NCI-H2107 treated with DMSO at 0.1 percent for 48 hours (cell line): ENCODE data around the gene SAMD4A.

Source experiments
- DNase-seq: peaks from one replicate; lab custom pipeline; 2025; ENCODE audit not compliant: unreplicated experiment; lab: John Stamatoyannopoulos, UW

The SAMD4A gene

GRCh38 chr14:54775486-54776140 is 208.7 kb downstream of the SAMD4A start:
- no peak for DNase-seq

DNA sequence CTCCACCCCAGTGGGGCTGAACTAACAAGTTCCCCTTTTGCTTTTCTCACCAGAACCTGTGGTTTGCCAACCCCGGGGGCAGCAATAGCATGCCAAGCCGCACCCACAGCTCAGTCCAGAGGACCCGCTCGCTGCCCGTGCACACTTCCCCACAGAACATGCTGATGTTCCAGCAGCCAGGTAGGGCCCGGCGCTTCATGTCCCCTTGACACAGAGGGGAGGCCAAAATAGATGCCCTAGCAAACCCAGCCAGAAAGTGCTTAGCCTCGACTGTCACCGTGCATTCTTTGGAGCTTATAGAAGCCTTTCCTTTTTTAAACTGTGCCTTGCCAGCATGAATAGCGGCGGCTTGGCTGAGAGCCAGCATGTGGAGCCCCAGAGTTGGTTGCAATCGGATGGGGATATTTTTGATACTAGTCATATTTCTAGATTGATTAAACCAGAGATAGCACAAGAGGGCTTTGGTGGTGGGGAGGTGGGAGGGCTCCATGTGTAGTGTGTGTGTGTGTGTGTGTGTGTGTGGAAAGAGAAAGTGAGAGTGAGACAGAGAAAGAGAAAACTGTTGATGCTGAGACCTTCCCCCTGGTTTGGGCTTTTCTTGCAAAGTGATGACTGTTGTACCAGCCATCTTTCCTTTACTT is 209.6 kb downstream of the SAMD4A start:
- peak; percentile 56 for DNase-seq

DNA sequence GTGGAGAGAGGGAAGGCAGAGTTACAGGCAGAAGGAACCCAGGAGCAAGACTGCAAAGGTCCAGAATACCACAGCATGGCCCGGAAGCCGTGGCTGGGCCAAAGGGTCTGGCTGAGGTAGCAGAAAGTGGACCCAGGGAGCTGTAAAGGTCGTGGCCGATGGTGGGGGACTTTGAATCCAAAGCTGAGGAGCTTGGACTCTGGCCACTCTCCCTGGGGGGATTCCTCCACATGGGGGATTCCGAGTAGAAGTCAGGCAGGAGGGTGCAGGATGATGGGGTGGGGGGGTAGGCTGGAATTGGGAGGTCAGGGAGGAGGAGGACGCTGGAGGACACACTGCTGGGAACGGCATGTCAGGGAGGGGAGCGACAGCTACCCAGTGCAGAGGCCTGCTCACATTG is 210.5 kb downstream of the SAMD4A start:
- no peak for DNase-seq

GRCh38 chr14:54778618-54779345 is 211.9 kb downstream of the SAMD4A start:
- DNase-seq: no peak

DNA sequence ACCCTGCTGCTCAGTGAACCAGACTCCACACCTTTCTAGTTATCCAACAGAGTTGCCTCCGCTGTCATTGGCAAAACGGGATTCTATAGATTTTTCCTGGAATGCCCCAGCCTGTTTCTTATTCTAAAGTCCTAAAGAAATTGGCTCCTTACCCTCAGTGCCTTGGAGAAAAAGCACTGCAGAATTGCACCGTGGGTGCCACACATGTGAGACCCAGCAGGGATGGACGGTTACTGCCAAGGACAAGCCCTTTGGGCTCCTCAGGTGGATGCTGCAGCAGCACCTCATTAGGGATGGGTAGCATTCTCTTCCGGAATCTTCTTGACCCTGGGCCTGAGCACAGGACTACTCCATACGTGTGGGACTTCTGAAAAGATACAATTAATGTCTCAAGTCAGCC is 214.2 kb downstream of the SAMD4A start:
- DNase-seq: no peak

DNA sequence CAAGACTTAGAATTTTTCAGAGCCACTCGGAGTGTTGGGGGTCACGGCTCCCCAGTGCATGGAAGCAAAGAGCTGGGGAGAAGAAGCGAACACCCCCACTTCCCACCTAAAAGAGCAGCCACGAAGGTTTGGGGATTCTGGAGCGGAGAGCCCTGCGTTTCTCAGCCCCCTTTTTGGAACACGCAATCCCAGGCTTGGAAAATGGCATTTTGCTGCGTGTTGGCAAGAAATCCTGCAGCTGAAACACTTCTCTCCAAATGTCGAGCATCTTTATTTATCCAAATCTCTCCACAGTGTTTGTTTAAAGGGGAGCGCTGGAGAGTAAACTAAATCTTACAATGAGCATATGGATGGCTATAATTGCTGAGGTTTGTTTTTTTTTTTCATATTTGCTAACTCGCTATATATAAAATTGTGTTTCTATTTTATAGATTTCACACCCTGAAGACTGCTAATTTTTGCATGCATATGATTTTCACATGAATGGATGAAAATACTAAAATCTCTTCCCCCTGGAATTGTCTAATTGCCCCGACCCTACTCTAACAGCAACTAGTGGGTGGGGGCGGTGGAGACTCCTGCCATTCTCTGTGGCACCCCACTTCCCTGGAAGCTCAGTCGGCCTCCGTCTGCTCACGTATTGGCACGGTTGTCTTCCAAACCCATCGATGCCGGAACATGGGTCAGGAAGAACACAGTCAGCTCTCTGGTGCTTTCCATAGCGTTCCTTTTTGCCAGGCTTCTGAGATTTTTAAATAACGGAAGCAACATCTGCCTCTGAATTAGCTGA is 215.2 kb downstream of the SAMD4A start:
- DNase-seq: no peak

GRCh38 chr14:54782751-54783659 is 216.1 kb downstream of the SAMD4A start:
- DNase-seq: no peak

- DNase-seq: no peak
Measured at GRCh38 chr14:54783660-54784015, 216.7 kb downstream of the SAMD4A start.

DNA sequence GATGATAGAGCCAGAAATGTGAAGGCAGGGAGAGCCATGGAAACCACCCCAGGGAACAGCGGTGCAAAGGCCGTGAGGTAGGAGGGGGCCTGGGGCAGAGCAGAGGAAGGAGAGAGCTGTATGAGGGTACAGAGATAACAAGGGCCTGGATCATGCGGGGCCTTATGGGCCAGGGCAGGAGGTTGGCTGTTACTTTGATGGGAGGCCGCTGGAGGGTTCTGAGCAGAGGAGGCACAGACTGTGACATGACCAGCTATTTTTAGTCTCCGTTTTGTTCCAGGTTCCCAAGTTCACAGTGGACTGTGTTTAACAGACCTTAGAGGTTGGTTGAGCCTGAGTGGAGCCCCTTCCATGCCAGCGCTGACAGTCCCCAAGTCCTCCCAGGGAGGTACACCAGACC is 217.1 kb downstream of the SAMD4A start:
- no peak for DNase-seq

GRCh38 chr14:54784657-54785056 is 217.7 kb downstream of the SAMD4A start:
- DNase-seq: no peak

- no peak for DNase-seq
Measured at GRCh38 chr14:54785136-54785777, 218.3 kb downstream of the SAMD4A start.

DNA sequence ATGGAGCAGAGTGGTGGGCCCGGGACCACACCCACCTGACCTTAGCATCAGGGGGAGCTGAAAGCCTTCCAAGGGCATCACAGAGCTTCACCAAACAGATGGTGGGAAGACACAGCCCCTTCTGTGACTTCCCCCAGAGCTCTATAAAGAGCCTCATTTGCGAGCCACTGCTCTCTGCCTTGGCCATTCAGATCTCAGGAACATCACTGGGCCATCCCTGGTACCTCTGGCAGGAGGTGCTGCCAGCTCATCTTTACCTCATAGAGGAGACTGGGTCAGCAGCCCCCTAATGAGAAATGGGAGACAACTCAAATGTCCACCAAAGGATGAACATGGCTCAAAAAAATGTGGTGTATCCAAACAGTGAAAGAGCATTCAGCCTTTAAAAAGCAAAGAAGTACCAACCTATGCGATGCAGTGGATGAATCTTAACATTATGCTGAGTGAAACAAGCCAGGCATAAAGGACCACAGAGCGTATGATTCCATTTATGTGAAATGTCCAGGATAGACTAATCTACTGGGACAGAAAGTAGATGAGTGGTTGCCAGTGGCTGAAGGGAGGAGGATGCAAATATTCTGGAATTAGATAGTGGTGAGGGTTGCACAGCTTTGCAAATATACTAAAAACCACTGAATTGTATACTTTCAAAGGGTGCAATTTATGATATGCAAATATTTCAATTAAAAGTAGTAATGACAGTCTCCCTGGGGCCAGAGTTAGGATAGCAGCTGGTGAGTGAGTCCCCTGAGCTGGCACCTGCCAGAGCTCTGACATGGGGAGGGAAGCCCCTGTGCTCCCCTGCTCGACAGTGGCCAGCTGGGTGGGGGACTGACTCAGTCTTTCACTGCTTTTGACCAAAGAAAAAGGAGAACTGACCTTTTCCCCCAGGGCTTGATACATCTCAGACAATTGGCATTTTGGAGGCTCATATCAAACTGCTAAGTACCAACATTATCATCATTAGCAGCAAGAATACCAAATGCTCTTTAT is 219.1 kb downstream of the SAMD4A start:
- DNase-seq: no peak

- no peak for DNase-seq
Measured at GRCh38 chr14:54786838-54787237, 219.9 kb downstream of the SAMD4A start.

- DNase-seq: no peak
Measured at GRCh38 chr14:54787261-54787660, 220.3 kb downstream of the SAMD4A start.

GRCh38 chr14:54788701-54789100 is 221.8 kb downstream of the SAMD4A start:
- DNase-seq: no peak

GRCh38 chr14:54789166-54789565 is 222.2 kb downstream of the SAMD4A start:
- no peak for DNase-seq

GRCh38 chr14:54789781-54790480 is 223.0 kb downstream of the SAMD4A start:
- DNase-seq: no peak

- no peak for DNase-seq
Measured at GRCh38 chr14:54791001-54791400, 224.1 kb downstream of the SAMD4A start.
